Pons (tissue), 1 donor: ENCODE results near the gene CAB39L.

Experiments
- DNase-seq: peaks from one replicate; pipeline ENCODE4 v3.0.0-alpha.2; 2016; ENCODE audit warnings: low spot score

The CAB39L gene

DNA sequence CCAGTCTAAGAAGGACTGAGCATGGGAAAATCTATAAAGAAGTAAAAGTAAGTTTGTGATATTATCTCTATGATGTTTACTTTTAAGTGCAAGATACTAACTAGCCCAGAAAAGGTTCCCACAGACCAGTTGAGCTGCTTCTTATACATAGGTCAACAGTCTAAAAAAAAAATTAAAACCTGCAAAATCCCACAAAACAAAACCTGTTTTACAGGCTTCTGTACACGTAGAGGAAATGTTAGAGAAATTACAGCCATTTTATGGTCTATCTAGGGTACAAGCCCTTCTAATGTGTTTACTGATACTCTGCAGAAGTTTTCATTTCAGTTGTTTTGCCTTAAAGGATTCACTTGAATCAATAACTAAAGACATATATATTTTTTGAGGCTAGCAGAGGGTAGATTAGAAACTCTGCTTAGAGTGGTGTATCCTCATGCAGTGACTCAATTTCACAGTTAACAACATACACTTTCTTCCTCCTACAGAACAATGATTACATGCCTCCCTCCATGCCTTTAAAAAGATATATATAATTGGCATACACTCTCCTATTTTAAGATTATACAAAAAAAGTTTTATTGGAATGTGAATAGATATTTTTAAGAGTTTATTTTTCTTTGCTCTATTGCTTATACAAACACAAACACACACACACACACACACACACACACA, 43.9 kb downstream of the CAB39L start:
- no peak for DNase-seq

DNA sequence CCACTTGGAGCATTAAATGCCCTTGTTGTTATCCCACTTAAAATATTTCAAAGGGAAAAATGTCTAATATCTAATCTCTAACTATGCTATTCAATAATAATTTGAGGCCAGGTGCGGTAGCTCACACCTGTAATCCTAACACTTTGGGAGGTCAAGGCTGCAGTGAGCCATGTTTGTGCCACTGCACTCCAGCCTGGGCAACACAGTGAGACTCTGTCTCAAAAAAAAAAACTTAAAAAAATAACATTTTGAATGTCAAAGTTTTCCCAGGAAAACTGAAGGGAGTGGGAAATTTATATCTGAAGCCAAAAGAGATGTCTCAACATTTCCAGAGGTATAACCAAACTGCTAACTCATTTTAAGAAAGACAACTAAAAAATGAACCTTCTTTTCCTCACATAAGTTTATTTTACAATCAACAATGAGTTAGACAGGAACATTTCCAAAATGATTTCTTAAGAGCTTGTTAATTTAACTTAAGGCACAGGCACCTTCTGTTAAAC, 47.9 kb downstream of the CAB39L start:
- no peak for DNase-seq

DNA sequence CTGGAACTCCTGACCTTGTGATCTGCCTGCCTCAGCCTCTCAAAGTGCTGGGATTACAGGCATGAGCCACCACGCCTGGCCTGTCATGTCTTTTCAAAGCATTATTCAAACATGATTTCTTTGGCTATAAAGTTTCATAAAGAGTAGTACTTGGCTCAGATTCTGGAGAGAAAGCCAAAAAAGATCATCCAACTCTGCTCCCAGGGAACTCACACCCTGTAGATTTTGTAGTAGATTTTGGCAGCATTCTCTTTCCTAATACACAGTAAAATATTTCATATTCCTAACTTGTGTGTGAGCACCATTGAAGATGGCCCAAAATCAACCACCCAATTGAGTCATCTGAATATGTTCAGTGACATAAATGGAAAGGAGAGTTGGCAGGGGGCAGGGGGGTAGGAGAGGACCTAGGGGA, 48.4 kb downstream of the CAB39L start:
- DNase-seq, result no peak

DNA sequence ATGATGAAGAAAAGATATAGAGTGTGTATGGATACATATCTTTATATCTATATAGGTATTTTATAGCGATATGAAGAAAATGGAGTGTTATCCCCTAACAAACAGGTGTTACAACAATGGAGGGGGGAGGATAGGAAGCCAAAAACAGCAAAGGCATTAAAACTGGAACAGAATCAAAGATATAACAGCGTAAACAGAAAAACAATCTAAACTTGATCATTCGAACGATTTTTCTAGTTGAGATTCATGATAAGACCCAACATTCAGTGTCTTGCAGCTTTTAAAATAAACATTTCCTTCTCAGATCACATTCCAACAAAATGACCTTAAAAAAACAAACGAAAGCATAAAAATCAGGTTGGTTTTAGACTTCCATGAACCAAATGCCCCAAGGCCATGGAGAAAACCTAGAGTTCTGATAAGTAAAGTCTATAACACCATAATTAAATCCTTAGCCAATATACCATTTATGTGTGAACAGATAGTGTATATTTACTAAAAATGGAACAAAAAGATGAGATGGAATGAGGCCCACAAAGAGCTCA, 55.7 kb downstream of the CAB39L start:
- DNase-seq, result no peak

DNA sequence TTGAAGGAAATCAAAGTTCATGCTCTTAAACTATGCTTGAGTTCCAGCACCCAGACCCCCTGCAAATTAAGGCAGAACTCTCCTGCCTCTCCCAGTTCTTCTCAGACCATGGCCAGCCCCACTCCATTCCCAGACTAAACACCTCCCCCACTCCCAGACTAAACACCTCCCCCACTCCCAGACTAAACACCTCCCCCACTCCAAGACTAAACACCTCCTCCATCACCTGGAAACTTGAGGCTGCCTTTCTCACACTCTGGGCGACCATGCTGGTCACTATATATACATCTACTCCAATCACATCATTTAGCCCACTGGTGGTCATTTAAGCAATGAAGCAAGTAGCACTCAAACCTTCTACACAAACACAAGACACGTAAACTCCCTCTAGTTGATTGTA, 57.2 kb downstream of the CAB39L start:
- DNase-seq, result no peak

DNA sequence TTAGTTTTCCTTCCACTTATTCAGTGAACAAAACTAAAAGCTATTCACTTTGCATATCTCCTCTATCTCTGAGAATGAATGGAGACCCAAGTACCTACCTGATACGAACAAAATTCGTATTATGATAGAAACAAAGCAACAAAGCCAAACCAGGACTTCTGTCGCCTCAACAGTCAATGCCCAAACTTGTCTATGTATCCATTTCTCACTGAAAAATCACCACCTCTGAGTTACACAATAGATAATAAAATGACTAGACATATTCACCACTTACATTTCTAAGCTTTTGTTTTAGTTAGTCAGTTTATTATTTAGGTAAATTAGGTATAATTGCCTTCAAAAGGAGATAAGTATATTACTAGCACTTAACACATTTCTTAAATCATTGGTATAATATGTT, 67.7 kb downstream of the CAB39L start:
- DNase-seq, result no peak

DNA sequence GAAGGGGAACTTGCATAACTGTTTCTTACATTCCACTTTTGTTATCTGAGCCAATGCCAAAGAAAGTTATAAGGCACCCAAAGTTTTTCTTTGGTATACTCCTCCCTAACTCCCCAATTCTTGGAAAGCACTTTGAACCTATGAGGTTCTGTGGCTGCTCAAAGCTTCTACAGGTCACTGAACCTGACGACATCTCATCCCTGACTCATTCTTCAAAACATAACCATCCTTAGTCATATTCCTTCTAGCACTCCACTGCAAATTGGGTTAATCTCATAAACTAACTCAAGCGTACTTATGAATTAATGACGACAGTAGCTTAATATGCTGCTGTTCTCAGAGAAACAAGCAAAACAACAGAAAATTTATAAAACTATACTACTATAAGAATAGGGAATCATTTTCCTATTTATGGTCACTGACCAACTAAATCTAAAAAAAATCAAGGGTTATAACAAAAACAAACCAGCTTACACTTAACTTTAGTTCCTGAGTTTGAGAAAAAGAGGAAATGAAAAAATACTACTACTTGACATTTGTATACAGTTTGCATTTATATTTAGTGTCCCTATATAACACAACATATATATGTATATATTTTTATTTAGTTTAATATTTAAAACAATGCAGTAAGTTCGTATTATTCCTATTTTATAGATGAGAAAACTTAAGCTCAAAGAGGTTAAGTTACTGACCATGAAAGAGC, 69.1 kb downstream of the CAB39L start:
- no peak for DNase-seq

DNA sequence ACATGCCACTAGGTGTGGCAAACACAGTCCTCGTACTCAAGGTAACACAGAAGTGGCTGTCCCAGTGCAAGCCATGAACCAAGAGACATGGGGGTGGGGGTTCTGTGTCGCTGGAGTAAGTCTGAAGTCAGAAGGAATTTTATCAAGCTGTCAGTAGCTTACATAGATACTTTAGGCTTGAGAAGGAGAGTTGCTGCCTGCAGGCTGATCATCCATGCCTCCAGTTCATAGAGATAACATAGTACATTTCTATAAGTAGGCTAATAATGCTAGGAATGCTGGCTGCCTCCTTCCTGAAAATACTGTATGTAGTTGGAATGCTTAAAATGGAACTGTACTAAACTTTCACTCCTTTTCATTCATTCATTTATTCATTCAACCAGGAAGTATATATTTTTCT, 70.1 kb downstream of the CAB39L start:
- no peak for DNase-seq

DNA sequence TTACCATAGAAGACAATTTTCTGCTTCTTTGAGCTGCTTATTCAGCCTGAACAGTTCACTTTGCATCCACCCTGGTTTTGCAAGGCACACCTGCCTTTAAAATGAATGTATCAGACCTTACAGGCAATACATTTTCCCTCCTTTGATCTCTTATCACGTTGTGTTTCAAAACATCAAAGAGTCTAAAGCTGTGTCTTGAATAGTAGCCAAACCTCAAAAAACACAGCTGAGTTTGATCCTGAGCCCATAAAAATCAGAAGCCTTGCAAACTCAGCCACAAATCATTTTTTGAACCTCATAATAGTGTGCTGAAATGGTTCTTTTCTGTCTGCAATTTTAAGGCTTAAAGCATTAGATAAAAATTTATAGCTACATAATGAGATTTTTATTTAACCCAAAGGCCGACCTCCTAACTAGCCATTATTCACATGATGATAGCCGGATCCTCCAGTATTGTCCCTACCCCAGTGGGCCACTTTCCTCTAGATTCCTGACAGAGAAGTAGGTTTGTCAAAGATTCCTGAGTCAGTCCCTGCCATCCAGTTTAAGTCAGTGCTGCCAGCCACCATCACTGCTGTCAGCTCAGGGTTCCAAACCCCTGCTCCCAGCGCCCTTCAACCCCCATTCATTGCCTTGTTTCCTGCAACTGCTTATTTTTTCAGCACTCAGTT, 71.8 kb downstream of the CAB39L start:
- DNase-seq, result no peak

DNA sequence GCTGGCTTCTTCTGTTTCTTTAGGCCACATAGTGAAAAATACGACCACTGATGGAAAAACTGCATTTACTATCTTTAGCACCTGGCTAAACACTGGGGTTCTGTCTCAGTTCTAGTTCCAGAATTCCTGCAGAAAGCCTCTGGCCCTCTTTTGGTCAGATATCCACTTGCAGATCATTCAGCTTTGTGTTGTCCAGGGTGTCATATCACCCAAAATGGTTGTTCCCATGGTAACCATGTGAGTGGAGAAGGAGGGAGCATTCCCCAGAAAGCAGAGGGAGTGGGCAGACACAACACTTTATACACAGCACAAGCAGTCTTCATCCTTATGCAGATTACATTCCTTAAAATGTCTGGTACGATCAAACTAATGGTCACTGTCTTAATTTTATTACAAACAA, 73.5 kb downstream of the CAB39L start:
- no peak for DNase-seq

DNA sequence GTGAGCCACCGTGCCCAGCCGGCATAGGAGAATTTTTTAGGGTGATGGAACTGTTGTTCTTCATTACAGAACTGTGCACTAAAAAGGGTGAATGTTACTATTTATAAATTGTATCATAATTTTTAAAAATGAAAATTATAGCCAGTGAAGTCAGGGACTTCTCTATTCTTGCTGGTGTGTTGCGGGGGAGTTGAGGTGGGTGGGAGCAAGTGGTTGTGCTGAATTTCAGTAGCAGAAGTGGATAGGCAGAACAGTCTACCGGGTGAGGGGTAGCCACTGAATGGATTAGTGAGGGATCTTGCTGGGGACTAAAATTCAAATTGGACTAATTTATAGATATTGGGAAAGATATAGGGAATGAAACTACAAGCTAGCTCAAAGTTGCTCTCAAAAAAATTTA, 74.0 kb downstream of the CAB39L start:
- DNase-seq, result no peak

DNA sequence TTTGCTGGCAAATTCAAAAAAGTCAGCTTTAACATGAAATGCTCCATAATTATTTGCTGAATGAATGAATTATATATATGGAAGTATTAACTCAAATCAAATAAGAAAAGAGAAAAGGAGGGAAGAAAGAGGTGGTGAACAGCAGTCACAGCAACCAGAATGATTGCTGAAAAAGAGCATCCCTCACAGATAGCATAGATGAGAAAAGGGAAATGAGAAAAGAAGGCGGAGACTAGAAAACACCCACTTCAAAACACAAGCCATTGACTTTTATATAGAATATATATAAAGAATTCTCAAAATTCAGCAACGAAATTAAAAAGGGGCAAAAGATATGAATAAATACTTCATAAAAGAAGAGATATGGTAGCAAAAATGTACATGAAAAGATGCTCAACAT, 75.2 kb downstream of the CAB39L start:
- no peak for DNase-seq

DNA sequence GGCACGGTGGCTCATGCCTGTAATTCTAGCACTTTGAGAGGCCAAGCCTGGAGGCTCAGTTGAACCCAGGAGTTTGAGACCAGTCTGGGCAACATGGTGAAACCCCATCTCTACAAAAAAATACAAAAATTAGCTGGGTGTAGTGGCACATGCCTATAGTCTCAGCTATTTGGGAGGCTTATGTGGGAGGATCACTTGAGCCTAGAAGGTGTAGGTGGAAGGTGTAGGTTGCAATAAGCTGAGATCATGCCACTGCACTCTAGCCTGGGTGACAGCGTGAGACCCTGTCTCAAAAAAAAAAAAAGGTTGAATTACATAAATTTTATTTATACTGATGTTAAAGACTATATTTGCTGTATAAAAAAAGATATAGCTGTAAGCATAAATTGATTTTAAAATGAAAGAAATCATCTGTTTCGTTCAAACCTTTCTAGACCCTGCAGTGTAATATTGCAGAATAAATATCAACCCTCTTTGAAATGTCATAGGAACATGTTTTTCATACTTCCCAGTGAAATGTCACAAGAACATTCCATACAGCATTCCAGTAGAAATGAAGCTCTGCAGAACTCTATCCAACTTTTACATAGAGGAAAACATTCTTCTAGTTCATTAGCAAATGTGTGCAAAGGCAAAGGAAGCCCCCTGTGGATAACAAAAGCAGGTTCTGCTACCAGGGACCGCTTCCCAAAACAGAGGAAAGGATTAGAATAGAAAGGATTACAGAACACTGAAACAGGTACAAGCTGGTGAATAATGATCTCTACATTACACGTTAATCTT, 76.0 kb downstream of the CAB39L start:
- no peak for DNase-seq

DNA sequence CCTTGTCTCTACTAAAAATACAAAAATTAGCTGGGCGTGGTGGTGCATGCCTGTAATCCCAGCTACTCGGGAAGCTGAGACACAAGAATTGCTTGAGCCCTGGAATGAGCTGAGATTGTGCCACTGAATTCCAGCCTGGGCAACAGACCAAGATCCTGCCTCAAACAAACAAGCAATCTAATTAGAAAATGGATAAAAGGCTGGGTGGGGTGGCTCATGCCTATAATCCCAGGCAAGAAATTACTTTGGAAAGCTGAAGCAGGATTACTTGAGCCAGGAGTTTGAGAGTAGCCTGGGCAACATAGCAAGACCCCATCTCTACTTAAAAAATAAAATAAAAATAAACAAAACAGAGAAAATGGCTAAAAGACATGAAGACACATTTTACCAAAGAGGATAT, 77.0 kb downstream of the CAB39L start:
- no peak for DNase-seq

DNA sequence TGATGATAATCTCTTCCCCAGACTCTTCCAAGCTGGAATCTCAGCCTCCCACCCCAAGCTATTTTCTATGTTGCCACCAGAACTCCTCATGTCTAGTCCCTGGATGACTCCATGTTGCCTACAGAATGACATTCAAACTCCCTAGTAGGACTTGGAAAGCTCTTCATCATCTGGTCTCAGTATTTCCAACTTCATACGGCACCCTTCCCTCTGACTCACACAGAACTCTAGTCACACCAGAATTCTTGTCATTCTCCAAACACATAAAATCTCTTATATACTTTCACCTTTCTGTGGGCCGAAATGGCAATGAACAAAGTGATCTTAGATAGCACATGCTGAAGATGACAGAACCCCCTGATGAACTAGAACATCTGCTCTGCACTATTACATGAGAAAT, 86.2 kb downstream of the CAB39L start:
- no peak for DNase-seq

DNA sequence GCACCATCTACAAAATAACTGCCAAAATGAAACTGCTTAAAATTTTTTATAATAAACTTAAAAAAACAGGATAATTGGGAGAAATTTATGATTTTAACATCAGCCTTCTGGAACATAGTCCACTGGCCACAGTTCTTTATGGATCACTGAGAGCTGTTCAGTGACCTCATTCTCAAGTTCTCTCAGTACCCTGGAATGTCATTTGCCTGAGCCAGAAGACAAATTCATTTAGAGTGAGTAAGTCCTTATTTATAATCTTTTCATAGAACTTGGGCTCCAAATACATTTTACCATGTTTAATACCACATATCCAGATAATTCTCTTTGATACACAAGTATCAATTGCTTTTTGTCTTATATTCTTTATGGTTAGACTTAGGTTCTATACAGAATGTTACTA, 87.6 kb downstream of the CAB39L start:
- DNase-seq, result no peak

DNA sequence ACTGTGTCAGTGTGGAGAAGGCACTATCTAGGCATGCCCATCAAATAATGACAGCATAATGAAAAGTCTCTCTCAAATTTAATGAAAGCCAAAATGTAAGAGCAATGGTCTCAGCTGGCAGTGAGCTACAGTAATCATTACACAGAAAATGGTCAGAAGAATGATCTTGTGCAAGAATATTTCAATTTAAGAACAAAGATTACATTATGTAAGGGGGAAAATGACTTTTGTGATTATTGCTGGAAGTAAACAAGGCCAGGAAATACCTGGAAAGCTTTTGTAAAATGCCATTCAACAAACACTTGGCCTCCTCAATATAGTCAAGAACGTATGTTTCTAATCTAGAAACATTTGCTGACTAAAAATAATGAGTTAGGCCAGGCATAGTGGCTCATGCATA, 89.1 kb downstream of the CAB39L start:
- no peak for DNase-seq

DNA sequence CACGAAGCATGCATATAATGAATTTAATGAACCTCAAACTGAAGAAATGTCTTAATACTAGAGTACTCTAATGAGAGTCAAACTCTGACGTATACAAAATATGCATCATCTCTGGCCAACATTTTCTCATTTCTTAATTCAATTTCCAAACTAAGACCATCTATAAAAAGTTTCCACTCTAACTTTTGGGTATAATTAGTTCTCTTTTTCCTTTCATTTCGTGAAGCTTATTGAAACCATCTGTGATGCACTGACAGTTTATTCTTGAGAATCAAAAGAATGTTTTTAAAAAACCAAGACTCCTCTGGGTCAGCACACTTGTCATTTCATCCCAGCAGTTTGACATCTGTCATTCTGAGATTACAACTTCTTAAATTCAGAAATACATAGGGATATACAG, 90.0 kb downstream of the CAB39L start:
- DNase-seq, result no peak

DNA sequence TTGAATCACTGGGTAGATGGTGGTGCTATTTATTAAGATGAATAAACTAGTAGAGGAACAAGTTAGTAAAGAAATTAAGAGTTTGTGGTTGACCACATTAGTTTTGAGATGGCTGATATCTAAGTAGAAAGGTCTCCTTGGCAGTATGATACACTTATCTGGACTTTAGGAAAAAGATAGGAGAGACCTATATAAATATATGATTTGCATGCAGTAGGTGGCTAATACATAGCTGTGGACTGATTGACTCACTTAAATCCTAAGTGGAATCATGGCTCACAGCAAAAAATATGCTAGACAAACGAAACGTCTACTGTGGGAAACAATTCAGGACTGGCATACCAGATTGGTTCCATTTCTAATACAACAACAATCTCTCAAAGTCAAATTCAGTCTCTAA, 92.0 kb downstream of the CAB39L start:
- DNase-seq, result no peak

DNA sequence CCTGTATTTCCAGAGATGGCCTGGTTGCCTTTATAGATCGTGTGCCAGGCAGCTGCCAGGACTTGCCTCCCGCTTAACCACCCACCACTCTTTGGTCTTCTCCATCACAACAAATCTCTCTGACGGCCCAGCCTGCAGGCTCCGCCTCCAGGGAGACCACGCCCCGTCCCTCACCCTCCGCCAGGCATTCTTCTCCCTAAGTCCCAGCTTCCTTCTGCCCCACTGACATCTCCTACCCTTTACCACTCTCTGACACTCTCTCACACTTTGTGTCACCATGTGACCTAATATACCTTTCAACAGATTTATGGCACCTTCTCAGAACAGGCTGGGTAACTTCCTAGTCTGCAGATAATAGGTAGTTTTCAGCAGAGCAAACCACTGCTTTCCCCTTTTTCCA, 95.1 kb downstream of the CAB39L start:
- DNase-seq, result no peak

DNA sequence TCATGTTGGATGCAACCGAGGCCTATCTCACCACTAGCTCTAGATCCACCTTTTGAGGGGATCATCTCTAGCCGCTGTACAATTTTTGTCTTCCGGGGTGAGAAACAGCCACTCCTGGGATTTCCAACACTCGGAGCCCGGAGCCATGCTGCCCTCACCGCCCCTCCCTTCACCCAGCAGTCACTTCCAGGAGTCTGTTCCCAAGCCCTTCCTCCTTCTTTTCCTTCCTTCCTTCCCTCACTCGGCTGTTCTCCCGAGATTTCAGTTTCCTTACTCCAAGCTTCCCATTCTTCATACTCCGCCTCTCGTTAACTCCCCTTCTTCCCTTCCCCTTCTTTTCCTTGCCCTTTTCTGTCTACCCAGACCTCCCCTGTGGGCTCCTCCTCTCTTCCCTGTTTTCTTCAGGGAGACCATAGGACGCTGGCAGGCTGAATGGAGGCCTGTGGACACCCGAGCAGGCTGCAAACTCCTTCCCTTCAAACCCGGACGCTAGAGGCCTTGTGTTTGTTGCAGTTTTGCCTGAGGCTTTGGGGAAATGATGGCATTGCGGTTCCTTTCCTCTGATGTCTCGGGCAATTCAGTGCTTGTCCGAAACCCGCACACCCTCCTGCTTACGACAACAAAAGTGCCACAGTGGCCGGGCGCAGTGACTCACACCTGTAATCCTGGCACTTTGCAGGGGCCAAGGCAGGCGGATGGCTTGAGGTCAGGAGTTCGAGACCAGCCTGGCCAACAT, 96.0 kb downstream of the CAB39L start:
- no peak for DNase-seq

DNA sequence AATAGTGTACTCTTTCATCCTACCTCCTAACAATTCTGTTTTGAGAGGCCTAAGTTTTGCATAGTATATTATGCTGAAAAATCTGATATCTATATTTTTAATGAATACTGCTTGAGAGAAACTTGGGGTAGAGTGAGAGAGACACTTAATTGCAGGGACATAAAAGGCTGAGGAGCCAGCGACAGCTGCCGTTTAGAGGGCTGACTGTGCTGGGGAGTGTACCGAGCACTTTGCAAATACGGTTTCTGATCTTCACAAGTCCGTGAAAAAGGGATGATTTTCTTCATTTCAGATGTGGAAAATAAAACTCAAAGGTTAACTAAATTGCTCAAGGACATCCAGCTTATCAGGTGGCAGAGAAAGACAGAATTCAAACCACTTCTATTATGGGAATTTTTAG, 97.4 kb downstream of the CAB39L start:
- no peak for DNase-seq
